ENCODE data around the gene CPOX.

CPOX gene

DNA sequence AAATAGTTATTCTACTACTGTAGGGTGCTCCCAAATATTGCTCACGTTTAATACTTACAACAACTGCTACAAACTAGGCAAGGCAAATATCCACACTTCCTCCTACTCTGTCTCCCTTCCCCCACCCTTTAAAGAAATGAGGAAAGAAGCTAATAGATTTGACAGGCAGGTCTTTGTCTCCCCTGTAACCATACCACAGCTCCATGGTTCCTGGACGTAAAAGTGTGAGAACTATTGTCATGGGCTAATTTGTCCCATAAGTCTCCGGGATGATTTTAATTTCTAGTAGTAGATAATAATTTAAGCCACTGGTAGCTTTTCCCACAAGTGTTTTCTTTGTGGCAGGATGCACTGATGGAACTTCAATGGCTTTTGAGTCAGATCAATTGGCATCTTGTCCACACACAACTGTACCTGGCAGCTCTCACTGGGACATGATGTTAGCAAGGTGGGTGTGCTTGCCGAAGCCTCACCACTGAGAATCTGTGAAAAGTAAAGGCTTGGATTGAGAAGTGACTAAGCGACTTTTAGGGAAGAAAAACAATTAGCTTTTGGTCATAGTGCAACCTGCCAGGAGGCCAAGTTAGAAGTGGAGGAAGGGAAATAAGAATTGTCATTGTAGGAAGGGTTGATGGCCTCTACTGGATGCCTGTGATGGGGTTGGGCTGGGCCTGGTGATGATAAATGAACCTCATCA, 1.4 kb upstream of the CPOX start:
- no peak overlapping the region for H3K4me3 ChIP-seq (ENCODE audit: low read length)
- TF ChIP-seq, protein P1, sequence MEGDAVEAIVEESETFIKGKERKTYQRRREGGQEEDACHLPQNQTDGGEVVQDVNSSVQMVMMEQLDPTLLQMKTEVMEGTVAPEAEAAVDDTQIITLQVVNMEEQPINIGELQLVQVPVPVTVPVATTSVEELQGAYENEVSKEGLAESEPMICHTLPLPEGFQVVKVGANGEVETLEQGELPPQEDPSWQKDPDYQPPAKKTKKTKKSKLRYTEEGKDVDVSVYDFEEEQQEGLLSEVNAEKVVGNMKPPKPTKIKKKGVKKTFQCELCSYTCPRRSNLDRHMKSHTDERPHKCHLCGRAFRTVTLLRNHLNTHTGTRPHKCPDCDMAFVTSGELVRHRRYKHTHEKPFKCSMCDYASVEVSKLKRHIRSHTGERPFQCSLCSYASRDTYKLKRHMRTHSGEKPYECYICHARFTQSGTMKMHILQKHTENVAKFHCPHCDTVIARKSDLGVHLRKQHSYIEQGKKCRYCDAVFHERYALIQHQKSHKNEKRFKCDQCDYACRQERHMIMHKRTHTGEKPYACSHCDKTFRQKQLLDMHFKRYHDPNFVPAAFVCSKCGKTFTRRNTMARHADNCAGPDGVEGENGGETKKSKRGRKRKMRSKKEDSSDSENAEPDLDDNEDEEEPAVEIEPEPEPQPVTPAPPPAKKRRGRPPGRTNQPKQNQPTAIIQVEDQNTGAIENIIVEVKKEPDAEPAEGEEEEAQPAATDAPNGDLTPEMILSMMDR (conservative IDR thresholded peaks at IDR 0.05; ENCODE audit: low read depth, low read length) = no peak
- no peak for DNase-seq (ENCODE audit: low read depth)

GRCh38 chr3:98592345-98592935, 971 bp downstream of the CPOX start:
- DNase-seq (ENCODE audit: low read depth) = no peak
- H3K4me3 ChIP-seq (ENCODE audit: low read length) = peak overlapping the region; percentile 79
- TF ChIP-seq, protein P1 (conservative IDR thresholded peaks at IDR 0.05; ENCODE audit: low read depth, low read length) = no peak

DNA sequence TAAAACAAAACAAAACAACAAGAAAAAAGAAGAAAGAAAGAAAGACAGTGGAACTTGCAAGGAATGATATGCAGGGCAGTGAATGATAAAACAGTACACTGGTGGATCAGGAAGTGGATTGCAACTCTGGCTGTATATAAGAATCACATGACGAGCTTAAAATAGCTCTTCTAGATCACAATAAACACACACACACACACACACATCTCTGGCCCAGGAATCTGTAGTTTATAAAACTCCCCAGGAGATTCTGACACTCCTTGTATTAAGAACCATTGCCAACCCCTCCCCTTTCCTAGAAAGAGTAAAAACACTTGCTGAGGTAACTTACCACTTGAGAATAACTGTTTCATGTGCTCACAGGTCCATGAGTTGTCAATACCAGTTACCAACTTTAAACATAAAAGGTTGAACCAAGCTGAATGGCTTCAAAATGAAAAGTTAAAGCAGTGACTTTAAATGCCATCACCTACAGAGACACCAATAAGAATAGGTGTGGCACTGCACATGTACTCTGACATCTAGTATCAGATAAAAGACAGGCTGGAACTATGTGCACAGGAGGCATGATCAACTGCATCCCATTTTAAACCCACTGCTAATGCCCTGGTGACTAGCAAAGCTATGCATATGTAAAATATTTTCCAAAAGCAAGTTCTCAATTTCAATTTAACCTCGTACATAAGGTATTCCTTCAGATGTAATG, 3.9 kb downstream of the CPOX start:
- H3K4me3 ChIP-seq (ENCODE audit: low read length) = no peak overlapping the region
- DNase-seq (ENCODE audit: low read depth) = no peak
- TF ChIP-seq, protein P1 (conservative IDR thresholded peaks at IDR 0.05; ENCODE audit: low read depth, low read length) = no peak

DNA sequence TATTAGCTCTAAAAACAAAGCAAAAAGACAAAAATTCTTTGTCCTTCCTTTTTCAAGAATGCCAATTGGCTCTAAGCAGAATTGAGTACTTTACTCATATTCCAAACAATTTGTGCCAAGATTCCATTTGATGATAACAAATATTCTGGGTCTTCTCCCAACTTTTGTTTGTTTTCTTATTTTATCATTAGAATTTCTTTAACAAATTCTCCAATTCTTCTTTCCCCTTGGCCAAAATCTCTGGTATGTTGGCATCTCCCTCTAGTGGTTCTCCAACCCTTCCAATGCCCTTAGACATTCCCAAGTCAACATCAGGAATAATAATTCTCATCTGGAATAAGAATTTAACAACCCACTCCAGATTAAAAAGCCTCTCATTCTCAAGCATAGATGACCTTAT, 5.3 kb downstream of the CPOX start:
- no peak overlapping the region for H3K4me3 ChIP-seq (ENCODE audit: low read length)
- DNase-seq (ENCODE audit: low read depth) = no peak
- TF ChIP-seq, protein P1 (conservative IDR thresholded peaks at IDR 0.05; ENCODE audit: low read depth, low read length) = peak; percentile 41

DNA sequence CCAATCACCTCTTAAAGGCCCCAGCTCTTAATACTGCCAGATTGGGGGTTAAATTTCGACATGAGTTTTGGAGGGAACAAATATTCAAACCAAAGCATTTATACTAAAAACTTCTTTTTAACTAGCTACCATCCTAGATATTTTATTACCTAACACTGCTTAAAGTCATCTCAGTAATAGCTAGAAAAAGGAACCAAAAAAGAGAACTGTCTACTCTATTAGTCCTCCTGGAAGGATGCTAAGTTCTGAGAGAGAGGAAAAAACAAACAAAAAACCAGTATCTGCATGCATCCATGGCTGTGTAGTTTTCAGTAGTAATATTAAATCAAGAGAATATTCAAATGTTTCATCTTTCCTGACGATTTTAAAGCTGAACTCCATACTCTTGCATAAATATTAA, 5.8 kb downstream of the CPOX start:
- DNase-seq (ENCODE audit: low read depth) = no peak
- no peak overlapping the region for H3K4me3 ChIP-seq (ENCODE audit: low read length)
- TF ChIP-seq, protein P1 (conservative IDR thresholded peaks at IDR 0.05; ENCODE audit: low read depth, low read length) = no peak

DNA sequence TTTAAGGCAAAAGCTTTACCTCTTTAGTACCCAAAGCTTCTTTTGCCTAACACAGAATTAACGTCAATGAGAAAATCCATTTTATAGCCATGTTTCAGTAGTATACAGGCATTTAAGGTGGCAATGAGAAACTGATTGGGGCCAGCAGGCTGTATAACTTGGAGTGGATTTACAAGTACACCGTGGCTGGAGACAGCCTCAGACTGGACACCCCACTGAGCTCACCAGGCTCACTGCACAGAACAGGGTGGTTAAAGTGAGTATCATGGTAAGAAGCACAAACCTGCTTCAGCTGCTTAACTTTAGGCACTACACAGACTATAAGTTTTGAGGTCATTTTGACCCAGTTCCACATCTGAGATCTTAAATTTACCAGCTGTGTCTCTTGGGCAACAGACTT, 8.9 kb downstream of the CPOX start:
- TF ChIP-seq, protein P1 (conservative IDR thresholded peaks at IDR 0.05; ENCODE audit: low read depth, low read length) = no peak
- no peak overlapping the region for H3K4me3 ChIP-seq (ENCODE audit: low read length)

More for the DNA sequence above, 8.9 kb downstream of the CPOX start:
- no peak for DNase-seq (ENCODE audit: low read depth)
